Lower lobe of right lung (tissue), 2 donors: ENCODE data around the gene DHRS13. TPM values are rescaled to one million over a fixed set of nuclear protein-coding genes. Genes with fewer than 3 reads are reported as not detected.
A peak's percentile ranks its signal among the peaks of the same experiment; 100 is the strongest.
"Not testable (repeated sequence)": the region's sequence is repeated elsewhere in the genome, so short reads cannot be mapped to it uniquely, and the experiment has no call there.

Source experiments
- ATAC-seq, 2 donors: fragments of 200-7000 bp; cut with Tn5 transposase; one replicate each; pipeline ENCODE4 v1.9.1; 2020 to 2022; ENCODE audit warnings: mild to moderate bottlenecking in 2 of 2, moderate library complexity in 2 of 2
- DNase-seq: peaks from one replicate; pipeline ENCODE4 v3.0.0-alpha.2; 2020
- H3K27ac ChIP-seq: fragments of 200-600 bp; one replicate; pipeline ENCODE4 v1.8.0; 2022
- H3K27me3 ChIP-seq: fragments of 200-600 bp; one replicate; pipeline ENCODE4 v1.8.0; 2022; ENCODE audit warnings: low read depth
- H3K36me3 ChIP-seq: fragments of 200-600 bp; one replicate; pipeline ENCODE4 v1.8.0; 2022; ENCODE audit warnings: mild to moderate bottlenecking
- H3K4me1 ChIP-seq: fragments of 200-600 bp; one replicate; pipeline ENCODE4 v1.8.0; 2022
- H3K4me3 ChIP-seq: fragments of 200-600 bp; one replicate; pipeline ENCODE4 v1.8.0; 2022; ENCODE audit warnings: mild to moderate bottlenecking
- H3K9me3 ChIP-seq: fragments of 200-600 bp; one replicate; pipeline ENCODE4 v1.8.0; 2022
- CTCF ChIP-seq: fragments of 200-600 bp; IDR thresholded peaks from one replicate; pipeline ENCODE4 v1.8.0; 2022; ENCODE audit warnings: antibody characterized with exemption, mild to moderate bottlenecking
- intact Hi-C: fragments of 100-400 bp; cut with DNase I; formaldehyde crosslinking; loops from one replicate; pipeline ENCODE4 v1.11.0; 2022
- total RNA-seq: library from RNA; stranded (reverse); fragmentation: NEBNext Ultra II Directional; extraction: Animal tissue kit (Norgen Biotek cat#: 25700); gene quantifications from one replicate; pipeline ENCODE4 v1.2.1, GENCODE V29; 2021
- donor health status: DM: no; HTN: yes; CAD: no; lungs with severe emphysema.

Gene DHRS13
- total RNA-seq, 1 donor from 2014 or later, result 10.6 TPM

DNA sequence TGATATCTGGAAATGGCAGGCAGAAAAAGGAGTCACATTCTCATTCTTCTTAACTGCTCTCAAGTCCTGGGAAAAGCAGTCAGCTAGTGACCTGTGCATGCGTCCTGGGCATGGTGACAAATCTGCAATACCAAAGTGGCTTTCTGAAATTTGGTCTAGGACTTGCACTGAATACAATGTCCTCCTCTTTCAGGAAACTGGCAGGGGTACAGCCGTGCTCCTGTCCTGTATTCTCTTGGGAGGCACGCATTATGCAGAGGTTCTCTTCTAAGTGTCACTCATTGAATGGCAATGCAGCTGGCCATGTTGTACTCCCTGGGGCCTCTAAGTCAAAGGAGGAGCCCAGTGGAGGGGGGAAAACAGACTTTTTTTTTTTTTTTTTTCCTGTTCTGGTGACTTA is 37.8 kb upstream of the DHRS13 start:
- Histone ChIP-seq H3K9me3 (no peaks in the 10 kb centered on the region), H3K27me3 (no peaks in the 10 kb centered on the region), H3K36me3 (peaks cover 24% of the 10 kb centered on the region), H3K27ac (no peak overlapping the region), H3K4me3 (no peak overlapping the region), H3K4me1 (peaks cover 74% of the 10 kb centered on the region)
- DNase-seq, result no peak
- TF ChIP-seq CTCF, result no peak
- peak in 1 of 2 donors; percentile 16 for ATAC-seq
- intact Hi-C loops, result no loop called here

- H3K9me3 ChIP-seq, result no peaks in the 10 kb centered on the region
- no peak for TF ChIP-seq CTCF
- no peak overlapping the region for H3K4me3 ChIP-seq
- intact Hi-C loops, result no loop called here
- H3K27ac ChIP-seq, result no peak overlapping the region
- H3K27me3 ChIP-seq, result no peaks in the 10 kb centered on the region
- no peak for ATAC-seq
- peaks cover 70% of the 10 kb centered on the region for H3K4me1 ChIP-seq
- no peak for DNase-seq
- H3K36me3 ChIP-seq, result peaks cover 24% of the 10 kb centered on the region
These were observed 37.3 kb upstream of the DHRS13 start for GRCh38 chr17:28940142-28940541.

- peaks cover 16% of the 10 kb centered on the region for H3K36me3 ChIP-seq
- no peaks in the 10 kb centered on the region for H3K27me3 ChIP-seq
- intact Hi-C loops, result no loop called here
- H3K9me3 ChIP-seq, result no peaks in the 10 kb centered on the region
- no peak for TF ChIP-seq CTCF
- ATAC-seq (peak; percentile 10 to 35), DNase-seq (no peak)
- peak overlapping the region; percentile 55 for H3K27ac ChIP-seq
- H3K4me1 ChIP-seq, result peaks cover 57% of the 10 kb centered on the region
- no peak overlapping the region for H3K4me3 ChIP-seq
These were observed 35.7 kb upstream of the DHRS13 start for GRCh38 chr17:28938552-28938951.

- Histone ChIP-seq H3K36me3 (peaks cover 12% of the 10 kb centered on the region), H3K9me3 (no peaks in the 10 kb centered on the region), H3K4me3 (no peak overlapping the region), H3K27ac (peak overlapping the region; percentile 55), H3K27me3 (no peaks in the 10 kb centered on the region), H3K4me1 (peaks cover 57% of the 10 kb centered on the region)
- intact Hi-C loops, result no loop called here
- TF ChIP-seq CTCF, result no peak
- ATAC-seq (peak; percentile 85 to 89), DNase-seq (no peak)
These were observed 34.3 kb upstream of the DHRS13 start for GRCh38 chr17:28937044-28937729.

GRCh38 chr17:28935744-28936460 is 33.0 kb upstream of the DHRS13 start:
- ATAC-seq (no peak), DNase-seq (no peak)
- no peak overlapping the region for H3K4me3 ChIP-seq
- intact Hi-C loops, result no loop called here
- H3K27ac ChIP-seq, result no peak overlapping the region
- H3K27me3 ChIP-seq, result no peaks in the 10 kb centered on the region
- peaks cover 52% of the 10 kb centered on the region for H3K4me1 ChIP-seq
- H3K36me3 ChIP-seq, result peaks cover 12% of the 10 kb centered on the region
- no peaks in the 10 kb centered on the region for H3K9me3 ChIP-seq
- TF ChIP-seq CTCF, result no peak

DNA sequence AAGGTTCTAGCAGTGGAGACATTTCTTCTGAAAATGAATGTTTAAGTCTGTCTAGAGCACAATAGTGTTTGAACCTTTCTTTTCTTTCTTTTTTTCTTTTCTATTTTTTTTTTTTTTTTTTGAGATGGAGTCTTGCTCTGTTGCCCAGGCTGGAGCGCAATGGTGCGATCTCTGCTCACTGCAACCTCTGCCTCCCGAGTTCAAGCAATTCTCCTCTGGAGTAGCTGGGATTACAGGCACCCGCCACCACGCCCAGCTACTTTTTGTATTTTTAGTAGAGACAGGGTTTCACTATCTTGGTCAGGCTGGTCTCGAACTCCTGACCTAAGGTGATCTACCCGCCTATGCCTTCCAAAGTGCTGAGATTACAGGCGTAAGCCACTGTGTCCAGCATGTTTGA is 31.6 kb upstream of the DHRS13 start:
- peaks cover 38% of the 10 kb centered on the region for H3K4me1 ChIP-seq
- DNase-seq, H3K9me3 ChIP-seq, H3K4me3 ChIP-seq, H3K36me3 ChIP-seq, H3K27ac ChIP-seq, ATAC-seq, intact Hi-C loops, H3K27me3 ChIP-seq: not testable (repeated sequence)
